ENCODE results near the gene DDX41.
A peak's percentile ranks its signal among the peaks of the same experiment; 100 is the strongest.
"Not testable (repeated sequence)": the region's sequence is repeated elsewhere in the genome, so short reads cannot be mapped to it uniquely, and the experiment has no call there.

Gene DDX41

GRCh38 chr5:177537389-177538361 lies 20.9 kb upstream of the DDX41 start:
- DNase-seq (ENCODE audit: low read depth): peak; percentile 64

GRCh38 chr5:177536386-177536785 lies 19.6 kb upstream of the DDX41 start:
- DNase-seq (ENCODE audit: low read depth): no peak

- no peak for DNase-seq (ENCODE audit: low read depth)
Measured at GRCh38 chr5:177535125-177535524, 18.4 kb upstream of the DDX41 start.

- not testable (repeated sequence) for DNase-seq (ENCODE audit: low read depth)
Measured at GRCh38 chr5:177534433-177534832, 17.7 kb upstream of the DDX41 start.

GRCh38 chr5:177531209-177531940 lies 14.6 kb upstream of the DDX41 start:
- DNase-seq (ENCODE audit: low read depth): no peak

GRCh38 chr5:177530638-177531037 lies 13.9 kb upstream of the DDX41 start:
- no peak for DNase-seq (ENCODE audit: low read depth)

GRCh38 chr5:177529247-177530203 lies 12.8 kb upstream of the DDX41 start:
- no peak for DNase-seq (ENCODE audit: low read depth)

GRCh38 chr5:177528631-177529030 lies 11.9 kb upstream of the DDX41 start:
- DNase-seq (ENCODE audit: low read depth): no peak

- DNase-seq (ENCODE audit: low read depth): no peak
Measured at GRCh38 chr5:177527595-177527994, 10.8 kb upstream of the DDX41 start.

- DNase-seq (ENCODE audit: low read depth): no peak
Measured at GRCh38 chr5:177526791-177527190, 10.0 kb upstream of the DDX41 start.

GRCh38 chr5:177526191-177526590 lies 9.4 kb upstream of the DDX41 start:
- DNase-seq (ENCODE audit: low read depth): no peak

- DNase-seq (ENCODE audit: low read depth): no peak
Measured at GRCh38 chr5:177524941-177525655, 8.3 kb upstream of the DDX41 start.

- no peak for DNase-seq (ENCODE audit: low read depth)
Measured at GRCh38 chr5:177524539-177524900, 7.8 kb upstream of the DDX41 start.

GRCh38 chr5:177523711-177524538 lies 7.2 kb upstream of the DDX41 start:
- DNase-seq (ENCODE audit: low read depth): no peak

GRCh38 chr5:177520916-177521513 lies 4.3 kb upstream of the DDX41 start:
- no peak for DNase-seq (ENCODE audit: low read depth)

- no peak for DNase-seq (ENCODE audit: low read depth)
Measured at GRCh38 chr5:177520271-177520670, 3.5 kb upstream of the DDX41 start.

- DNase-seq (ENCODE audit: low read depth): no peak
Measured at GRCh38 chr5:177519463-177520235, 2.9 kb upstream of the DDX41 start.

- no peak for DNase-seq (ENCODE audit: low read depth)
Measured at GRCh38 chr5:177515580-177515979, 1.2 kb downstream of the DDX41 start.

GRCh38 chr5:177514541-177514940 lies 2.2 kb downstream of the DDX41 start:
- no peak for DNase-seq (ENCODE audit: low read depth)
